DLD1 (cell line): ENCODE measurements around the gene CTCFL.

Source experiments
- in situ Hi-C: cut with HindIII; loops from 2 replicates; pipeline ENCODE4 v1.10.0; 2017; ENCODE audit warnings: low sequenced_read_pairs

CTCFL gene

DNA sequence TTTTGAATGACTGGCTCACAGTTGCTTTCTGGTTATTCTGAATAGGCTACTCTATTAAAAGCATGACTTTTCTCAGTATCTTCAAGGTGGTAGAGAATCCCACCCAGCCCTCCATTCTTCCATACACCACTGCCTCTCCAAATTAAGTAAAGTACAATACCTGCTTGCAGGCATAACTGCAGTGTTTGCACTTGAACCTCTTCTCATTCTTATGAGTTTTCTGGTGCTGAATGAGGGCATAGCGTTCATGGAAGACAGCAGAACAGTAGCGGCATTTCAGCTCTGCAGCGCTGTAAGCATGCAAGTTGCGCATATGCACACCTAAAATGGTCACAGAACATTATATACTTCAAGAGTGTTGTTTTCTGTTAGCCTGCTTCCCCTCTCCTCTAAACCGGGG, 12.5 kb downstream of the CTCFL start:
- in situ Hi-C loops, result loop anchor here (10.0 to 25.0 kb wide), 3 partner anchors 100 to 712 kb away; partner anchors contain the start of genes ANKRD60 and ZBP1

GRCh38 chr20:57511709-57512108, 13.2 kb downstream of the CTCFL start:
- in situ Hi-C loops, result loop anchor here (10.0 to 25.0 kb wide), 3 partner anchors 101 to 713 kb away; partner anchors contain the start of genes ANKRD60 and ZBP1

DNA sequence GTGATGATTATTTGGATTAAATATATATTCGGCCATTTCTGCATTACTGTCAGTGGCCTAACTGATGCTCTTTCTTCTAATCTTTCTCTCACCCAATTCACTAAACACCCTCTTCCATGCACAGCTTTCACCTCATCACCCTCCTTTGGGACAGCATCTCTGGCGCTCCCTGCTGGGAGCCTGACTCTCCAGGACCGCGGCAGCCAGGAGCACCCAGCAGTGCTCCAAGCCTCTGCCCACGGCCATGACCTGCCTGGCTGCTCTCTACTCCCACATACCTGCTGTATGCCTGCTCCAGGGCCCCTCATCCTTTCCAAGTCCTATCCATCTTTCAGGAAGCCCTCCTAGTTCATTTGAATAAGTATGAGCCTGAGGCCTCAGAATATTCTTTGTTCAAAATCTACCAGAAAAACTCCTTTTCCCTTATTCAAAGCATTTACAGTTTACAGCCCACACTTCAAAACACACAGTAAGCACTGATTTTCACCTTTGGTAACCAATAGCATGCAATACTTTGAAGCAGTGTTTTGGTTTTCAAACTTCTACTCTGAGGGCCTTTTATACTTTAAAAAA, 15.2 kb downstream of the CTCFL start:
- in situ Hi-C loops, result loop anchor here (10.0 to 25.0 kb wide), 3 partner anchors 103 to 715 kb away; partner anchors contain the start of genes ANKRD60 and ZBP1

DNA sequence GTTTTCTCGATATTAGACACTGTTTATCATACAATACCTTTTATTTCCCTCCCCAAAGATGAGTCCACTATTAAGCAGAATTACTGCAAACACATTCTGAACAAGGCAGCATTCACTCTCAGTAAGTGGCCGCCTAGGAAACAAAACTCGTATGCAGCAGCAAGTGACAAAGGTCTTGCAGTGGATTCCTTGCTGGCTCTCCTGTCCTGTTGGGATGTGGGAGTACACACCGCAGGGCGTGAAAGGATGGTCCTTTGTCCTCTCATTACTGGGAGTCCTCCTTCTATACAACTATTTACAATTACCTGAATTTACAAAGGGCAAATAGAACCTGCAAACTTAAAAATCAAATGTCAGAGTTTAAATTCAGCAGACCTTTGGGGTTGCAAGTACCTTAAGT, 16.1 kb downstream of the CTCFL start:
- in situ Hi-C loops, result loop anchor here (25.0 kb wide), 1 partner anchor 103 kb away; the partner anchor contains the start of gene ZBP1

GRCh38 chr20:57508381-57508780, 16.6 kb downstream of the CTCFL start:
- in situ Hi-C loops, result loop anchor here (25.0 kb wide), 1 partner anchor 104 kb away; the partner anchor contains the start of gene ZBP1

GRCh38 chr20:57507477-57507876, 17.5 kb downstream of the CTCFL start:
- in situ Hi-C loops, result loop anchor here (25.0 kb wide), 1 partner anchor 105 kb away; the partner anchor contains the start of gene ZBP1

- in situ Hi-C loops, result loop anchor here (25.0 kb wide), 1 partner anchor 106 kb away; the partner anchor contains the start of gene ZBP1
Measured at GRCh38 chr20:57505979-57506378, 19.0 kb downstream of the CTCFL start.

GRCh38 chr20:57504411-57504810, 20.5 kb downstream of the CTCFL start:
- in situ Hi-C loops, result loop anchor here (25.0 kb wide), 1 partner anchor 108 kb away; the partner anchor contains the start of gene ZBP1

GRCh38 chr20:57503035-57503658, 21.8 kb downstream of the CTCFL start:
- in situ Hi-C loops, result loop anchor here (25.0 kb wide), 1 partner anchor 109 kb away; the partner anchor contains the start of gene ZBP1

- in situ Hi-C loops, result loop anchor here (25.0 kb wide), 1 partner anchor 110 kb away; the partner anchor contains the start of gene ZBP1
Measured at GRCh38 chr20:57502336-57502700, 22.6 kb downstream of the CTCFL start.

DNA sequence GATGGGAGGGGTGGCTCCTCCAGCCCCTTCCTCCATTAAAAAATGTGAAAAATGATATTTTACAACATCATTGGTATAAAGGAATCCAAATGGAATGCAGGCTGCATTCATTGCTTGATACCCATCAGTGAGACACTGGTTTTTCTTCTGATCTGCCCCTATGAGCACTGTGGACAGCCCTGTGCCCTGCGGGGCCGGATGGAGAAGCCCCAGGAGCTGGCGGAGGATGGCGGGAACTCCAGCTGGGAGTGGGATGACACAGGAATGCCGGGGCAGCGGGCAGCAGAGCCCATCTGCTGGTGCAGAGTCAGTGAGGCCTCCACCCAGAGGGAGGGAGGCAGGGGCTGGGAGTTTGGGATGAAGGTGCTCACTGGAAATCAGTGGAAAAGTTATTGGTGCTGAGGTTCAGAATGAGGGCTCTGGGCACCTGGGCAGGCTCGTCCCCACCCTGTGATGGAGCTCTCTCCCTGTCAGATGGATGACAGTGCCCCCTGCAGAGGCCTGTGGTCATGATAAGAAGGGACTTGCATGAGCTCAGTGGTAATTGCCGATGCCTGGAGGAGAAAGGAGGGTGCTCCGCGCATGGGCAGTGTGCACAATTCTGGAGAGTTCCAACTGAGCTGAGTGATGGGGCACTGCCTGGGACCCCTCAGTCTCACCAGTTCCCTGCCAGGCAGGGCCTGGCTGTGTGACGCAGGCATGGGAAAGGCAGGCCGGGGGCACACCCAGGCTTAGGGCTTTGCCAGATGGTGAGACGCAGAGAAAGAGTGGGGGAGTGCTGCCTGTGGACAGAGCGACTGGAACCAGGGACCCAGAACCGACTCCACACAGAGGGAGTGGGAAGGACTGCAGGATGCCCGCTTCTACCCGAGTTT, 23.2 kb downstream of the CTCFL start:
- in situ Hi-C loops, result loop anchor here (25.0 kb wide), 1 partner anchor 111 kb away; the partner anchor contains the start of gene ZBP1

DNA sequence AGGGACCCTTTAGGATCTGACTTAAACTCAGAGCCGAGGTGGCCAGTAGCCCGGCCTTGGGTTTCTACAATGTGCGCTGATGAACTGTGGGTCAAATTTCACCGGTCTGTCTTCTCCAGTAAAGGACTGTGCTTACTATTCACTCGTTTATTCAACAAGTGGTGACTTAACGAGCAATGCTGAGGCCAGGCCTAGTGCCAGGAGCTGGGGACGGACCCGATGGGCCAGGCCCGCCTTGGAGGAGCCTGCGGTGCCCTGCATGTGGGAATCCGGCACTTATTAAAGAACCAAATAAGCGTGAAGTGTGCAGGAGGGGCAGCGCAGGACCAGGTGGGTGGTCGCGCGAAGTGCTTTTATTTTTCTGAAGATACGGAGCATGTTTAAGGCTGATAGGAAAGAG, 24.0 kb downstream of the CTCFL start:
- in situ Hi-C loops, result loop anchor here (25.0 kb wide), 1 partner anchor 111 kb away; the partner anchor contains the start of gene ZBP1

GRCh38 chr20:57500235-57500634, 24.7 kb downstream of the CTCFL start:
- in situ Hi-C loops, result loop anchor here (25.0 kb wide), 1 partner anchor 112 kb away; the partner anchor contains the start of gene ZBP1

DNA sequence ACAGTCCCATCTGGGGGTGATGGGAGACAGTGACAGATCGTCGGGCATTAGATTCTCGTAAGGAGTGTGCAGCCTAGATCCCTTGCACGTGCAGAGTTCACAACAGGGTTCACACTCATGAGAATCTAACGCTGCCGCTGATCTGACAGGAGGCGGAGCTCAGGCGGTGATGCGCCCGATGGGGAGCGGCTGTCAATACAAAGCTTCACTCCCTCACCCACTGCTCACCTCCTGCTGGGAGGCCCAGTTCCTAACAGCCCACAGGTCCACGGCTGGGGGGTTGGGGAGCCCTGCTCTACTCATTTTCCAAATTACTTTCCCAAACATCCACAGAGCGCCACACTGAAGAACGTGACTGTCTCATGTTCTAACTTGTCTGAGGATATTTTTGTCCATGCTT, 25.3 kb downstream of the CTCFL start:
- in situ Hi-C loops, result loop anchor here (25.0 kb wide), 1 partner anchor 113 kb away; the partner anchor contains the start of gene ZBP1

DNA sequence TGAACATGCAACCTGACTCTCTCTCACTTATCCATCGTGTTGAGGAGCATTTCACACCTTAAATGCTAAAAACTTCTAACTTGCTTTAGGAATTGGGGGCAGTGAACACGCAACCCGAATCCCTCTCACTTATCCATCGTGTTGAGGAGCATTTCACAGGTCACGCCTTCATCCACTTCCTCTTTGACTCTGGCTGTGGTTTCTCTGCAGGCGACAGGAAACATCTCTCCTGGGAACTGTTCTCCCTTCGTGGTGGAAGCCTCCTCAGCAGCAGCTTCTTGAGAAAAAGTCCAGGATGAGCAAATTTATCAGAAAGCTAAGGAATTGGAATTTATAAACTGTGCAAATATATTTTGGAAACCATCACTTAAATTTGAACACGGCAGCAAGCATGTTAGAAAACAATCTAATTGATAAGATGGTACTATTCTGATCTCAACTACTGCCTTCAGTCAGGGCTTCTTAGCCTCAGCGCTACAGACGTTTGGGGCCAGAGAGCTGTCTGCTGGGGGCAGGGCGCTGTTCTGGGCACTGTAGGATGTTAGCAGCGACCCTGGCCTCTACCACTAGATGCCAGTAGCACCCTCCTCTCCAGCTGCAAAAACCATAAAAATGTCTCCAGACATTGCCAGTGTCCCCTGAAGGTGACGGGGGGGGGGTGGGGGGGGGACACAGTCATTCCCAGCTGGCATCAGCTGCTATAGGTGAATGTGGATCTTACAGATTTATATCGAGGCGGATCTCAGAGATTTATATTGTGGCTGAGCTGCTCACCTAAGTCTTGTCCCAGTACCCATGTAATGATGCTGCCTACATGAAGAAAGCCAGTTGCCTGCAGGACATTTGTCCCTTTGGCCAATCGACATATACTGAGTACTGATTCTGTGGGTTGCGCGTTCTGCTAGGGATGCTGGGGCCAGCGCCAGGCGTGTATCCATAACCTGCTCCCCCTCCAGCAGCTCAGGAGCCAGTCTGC, 26.2 kb downstream of the CTCFL start:
- in situ Hi-C loops, result no loop called here

- in situ Hi-C loops, result no loop called here
Measured at GRCh38 chr20:57496592-57496991, 28.3 kb downstream of the CTCFL start.

- in situ Hi-C loops, result no loop called here
Measured at GRCh38 chr20:57495978-57496377, 29.0 kb downstream of the CTCFL start.

- in situ Hi-C loops, result no loop called here
Measured at GRCh38 chr20:57493091-57493615, 31.8 kb downstream of the CTCFL start.

DNA sequence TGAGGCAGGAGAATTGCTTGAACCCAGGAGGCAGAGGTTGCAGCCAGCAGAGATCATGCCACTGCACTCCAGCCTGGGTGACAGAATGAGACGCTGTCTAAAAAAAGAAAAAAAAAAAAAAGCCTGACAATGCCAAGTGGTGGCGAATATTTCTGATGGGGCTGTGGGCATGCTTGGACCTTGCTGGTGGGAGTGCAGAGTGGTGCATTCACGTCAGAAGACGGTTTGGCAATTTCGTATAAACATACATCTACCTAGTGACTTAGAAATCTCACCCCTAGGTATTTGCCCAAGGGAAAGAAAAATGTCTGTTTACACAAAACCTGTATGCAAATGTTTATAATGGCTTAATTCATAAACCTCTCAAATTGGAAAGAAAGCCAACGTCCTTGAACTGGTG, 33.6 kb downstream of the CTCFL start:
- in situ Hi-C loops, result no loop called here
